ENCODE results near the gene PSME3IP1.

The PSME3IP1 gene

DNA sequence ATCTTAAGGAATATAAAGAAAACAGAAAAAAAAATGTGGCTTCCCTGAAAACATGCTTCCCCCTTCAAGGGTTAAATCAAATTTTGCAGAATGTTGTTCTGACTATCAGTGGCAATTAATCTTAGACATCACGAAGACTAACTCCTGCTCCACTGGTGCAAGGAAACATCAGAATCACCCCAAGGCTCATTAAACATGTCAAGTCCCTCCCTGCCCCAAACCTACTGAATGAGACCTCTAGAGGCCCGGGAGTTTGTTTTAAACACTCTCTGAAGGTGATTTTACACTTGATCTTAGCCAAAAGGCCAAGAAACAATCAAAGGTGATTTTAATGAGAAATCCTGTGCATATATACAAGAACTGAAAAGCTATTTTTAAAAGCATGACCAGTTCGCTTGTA, 18.3 kb downstream of the PSME3IP1 start:
- DNase-seq (ENCODE audit: low spot score): no peak

GRCh38 chr16:57166951-57167350, 18.9 kb downstream of the PSME3IP1 start:
- no peak for DNase-seq (ENCODE audit: low spot score)

DNA sequence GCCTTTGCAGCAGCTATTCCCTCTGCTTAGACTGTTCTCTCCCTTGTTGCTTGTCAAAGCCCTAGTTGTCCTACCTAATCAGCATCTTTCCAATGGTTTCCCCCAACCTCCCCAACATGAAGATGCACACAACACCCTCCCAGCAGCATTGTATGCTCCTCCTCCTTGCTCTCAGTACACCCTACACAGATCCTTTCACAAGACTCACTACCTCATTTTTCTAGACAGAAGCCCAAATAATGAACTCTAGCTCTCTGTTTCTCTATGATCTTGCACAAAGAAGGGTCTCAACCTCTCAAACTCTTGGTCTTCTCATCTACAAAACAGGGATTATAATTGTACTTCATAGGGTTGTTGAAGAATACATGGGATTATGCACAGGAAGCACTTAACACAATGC, 19.4 kb downstream of the PSME3IP1 start:
- no peak for DNase-seq (ENCODE audit: low spot score)

GRCh38 chr16:57165938-57166337, 19.9 kb downstream of the PSME3IP1 start:
- no peak for DNase-seq (ENCODE audit: low spot score)

DNA sequence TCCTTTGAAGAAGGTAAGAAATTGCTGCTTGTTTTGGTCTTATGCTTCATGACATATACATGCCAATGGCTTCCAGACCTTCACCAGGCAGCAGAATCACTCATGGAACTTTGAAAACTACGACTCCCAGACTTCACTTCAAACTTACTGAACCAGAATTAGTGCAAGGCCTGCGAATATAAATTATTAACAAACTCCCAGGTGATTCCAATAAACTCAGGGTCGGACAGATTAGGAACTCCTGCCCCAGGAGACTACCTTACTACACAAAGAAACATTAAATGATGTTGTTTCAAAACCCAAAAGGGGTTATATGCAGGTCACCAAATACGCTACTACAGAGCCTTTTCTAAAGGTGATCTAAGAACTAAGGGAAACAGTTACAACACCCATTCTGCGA, 20.4 kb downstream of the PSME3IP1 start:
- no peak for DNase-seq (ENCODE audit: low spot score)

DNA sequence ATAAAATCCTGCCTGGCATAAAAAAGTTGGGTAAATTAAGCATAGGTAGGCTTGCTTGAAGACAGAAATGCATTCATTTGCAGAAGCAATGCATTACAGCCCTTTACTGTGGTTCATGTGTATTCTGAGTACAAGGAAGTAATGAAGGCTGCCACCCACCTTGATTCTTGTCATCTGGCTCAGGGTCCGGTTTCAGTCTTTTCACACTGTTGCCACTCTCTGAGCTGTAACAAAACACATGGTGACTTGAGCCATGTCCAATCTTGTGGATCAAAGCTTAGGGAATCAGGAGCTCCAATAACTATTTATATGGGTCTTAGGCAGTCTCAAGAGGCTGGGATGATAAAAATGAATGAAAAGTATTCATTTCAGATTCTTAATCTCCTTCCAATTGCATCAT, 22.0 kb downstream of the PSME3IP1 start:
- DNase-seq (ENCODE audit: low spot score): no peak

- no peak for DNase-seq (ENCODE audit: low spot score)
Measured at GRCh38 chr16:57159447-57159846, 26.4 kb downstream of the PSME3IP1 start.

- DNase-seq (ENCODE audit: low spot score): no peak
Measured at GRCh38 chr16:57157533-57157932, 28.3 kb downstream of the PSME3IP1 start.

DNA sequence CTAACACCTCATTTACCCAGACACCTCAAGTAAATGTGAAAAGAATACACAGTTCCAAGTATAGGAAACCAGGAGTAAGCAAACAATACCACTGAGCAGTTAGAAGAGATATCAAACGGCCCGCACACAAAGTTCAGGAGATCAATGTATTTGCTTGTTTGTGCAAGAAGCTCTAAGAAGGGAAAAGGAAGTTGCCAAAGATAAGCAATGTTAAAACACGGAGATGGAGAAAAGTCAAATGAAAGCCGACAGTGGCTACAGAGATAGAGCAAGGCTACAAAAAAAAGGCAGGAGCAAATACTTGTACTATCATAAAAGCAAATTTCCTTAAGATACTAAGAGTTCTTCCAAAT, 29.5 kb downstream of the PSME3IP1 start:
- no peak for DNase-seq (ENCODE audit: low spot score)

DNA sequence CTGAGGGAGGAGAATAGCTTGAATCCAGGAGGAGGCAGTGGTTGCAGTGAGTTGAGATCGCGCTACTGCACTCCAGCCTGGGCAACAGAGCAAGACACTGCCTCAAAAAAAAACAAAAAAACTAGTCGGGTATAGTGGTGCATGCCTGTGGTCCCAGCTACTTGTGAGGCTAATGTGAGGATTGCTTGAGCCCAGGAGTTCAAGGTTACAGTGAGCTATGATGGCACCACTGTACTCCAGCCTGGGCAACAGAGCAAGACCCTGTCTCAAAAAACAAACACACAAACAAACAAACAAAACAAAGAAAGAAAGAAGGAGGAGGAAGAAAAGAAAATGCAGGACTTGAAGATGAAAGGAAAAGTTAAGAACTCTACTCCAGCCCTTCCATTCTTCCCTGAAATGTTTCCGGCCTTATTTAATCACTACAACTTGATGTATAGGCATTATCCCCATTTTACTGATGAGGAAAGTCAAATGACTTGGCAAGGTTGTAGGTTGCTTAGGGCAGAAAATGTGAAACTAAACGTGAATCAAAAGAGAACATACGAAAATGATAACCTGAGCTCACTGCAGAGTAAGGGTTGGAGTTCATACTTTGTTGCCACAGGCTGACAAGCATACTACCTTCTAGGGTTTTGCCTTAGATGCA, 30.0 kb downstream of the PSME3IP1 start:
- no peak for DNase-seq (ENCODE audit: low spot score)

DNA sequence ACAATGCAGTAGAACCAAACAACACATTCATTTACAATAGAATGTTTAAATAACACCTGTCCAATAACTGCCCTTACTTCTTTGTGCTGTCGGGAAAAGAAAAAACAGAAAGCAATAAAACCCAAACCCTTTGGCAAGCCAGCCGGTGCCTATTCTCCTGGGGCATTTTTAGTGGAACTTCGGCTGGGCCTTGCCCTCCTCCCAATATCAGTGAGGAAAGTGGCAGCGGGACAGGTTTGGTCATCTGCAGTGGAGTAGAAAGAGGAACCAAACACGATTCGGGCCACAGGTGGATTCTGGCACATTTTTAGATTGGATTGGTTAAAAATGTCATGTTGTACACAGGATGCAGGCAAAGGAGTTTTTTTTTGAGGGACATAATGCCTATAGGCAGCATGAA, 32.0 kb downstream of the PSME3IP1 start:
- no peak for DNase-seq (ENCODE audit: low spot score)

GRCh38 chr16:57152096-57153093, 33.4 kb downstream of the PSME3IP1 start:
- no peak for DNase-seq (ENCODE audit: low spot score)

GRCh38 chr16:57151369-57151768, 34.5 kb downstream of the PSME3IP1 start:
- DNase-seq (ENCODE audit: low spot score): no peak

DNA sequence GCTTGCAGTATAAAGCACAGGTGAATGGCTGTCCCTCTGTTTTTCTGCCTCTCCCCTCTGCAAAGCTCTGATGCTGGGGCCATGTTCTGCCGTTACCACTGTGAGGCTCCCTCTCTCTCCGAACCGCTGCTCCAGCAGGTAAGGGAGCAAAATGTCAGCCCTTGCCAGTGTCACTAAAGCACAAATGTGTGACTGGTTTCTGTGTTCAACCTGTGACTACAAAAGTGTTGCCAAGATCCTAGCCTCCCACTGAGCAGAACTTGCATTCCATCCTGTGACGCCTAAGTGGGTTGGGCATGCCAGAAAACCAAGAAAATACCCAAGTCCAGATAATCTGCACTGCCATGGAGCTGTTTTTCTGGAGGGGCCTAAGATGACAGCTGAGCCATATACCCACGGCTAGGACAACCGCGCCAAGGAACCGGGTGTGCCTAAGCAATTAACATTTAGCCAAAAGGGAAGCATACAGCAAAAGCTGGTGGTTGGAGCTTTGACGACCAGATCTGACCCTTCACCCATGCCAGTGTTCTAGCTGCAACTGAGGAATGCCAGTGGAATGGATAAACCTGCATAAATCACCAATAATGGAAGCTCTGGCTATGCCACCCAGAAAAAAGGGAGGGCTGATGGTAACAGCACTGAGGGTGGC, 35.0 kb downstream of the PSME3IP1 start:
- DNase-seq (ENCODE audit: low spot score): no peak

DNA sequence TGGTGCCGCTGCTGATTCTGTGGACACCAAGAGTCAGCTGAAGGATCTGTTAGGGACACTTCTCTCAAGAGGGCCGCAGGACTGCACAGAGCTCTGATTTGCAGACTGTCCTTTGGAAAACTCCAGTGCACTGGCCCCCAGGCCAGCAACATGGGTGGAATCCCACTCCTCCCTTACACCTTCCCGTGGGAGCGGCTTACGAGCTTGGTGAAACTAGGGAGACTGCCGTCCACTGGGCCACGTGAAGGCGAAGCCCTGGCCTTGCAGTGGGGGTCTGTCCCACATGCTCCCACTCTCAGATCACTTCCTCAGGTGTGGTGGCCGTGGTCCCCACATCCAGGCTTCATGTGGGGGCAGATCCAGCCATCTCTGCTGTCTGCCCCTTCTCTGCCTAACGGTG, 36.4 kb downstream of the PSME3IP1 start:
- no peak for DNase-seq (ENCODE audit: low spot score)

GRCh38 chr16:57148481-57148880, 37.4 kb downstream of the PSME3IP1 start:
- DNase-seq (ENCODE audit: low spot score): no peak

DNA sequence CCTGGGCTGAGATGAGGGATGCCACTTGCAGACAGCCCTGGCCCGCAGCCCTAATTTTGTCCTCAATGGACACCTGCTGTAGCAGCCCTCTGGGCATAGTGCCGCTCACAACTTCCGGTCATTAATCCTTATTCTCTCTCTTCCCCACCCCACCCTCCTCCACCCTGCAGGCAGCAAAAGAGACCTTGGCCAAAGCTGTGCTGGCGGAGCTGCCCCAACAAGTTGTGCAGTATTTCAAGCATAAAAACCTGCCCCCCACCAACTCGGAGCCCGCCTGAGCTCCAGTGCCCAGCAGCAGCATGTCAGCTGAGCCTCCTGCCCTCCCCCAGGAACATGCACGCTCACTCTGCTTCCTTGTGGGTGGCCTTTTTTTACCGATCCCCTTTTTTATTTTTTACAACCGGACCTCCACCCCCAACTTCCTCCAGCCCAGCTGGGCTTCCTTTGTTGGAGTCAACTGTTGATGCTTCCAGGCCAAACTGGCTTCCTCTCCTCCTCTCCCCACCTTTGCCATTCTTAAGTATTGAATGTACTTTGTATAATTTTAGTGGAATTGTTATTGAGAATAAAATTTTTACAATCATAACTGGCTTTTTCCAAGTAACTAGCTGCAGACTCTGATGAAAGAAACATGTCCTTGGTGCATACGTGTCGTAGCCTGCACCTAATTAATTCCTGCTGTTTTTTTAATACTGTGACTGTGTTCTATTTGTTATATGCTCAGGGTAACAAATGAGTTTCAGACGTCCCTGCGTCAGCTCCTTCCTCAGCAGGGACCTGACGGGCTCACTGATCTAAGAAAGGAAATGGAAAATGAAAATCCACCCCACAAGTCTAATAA, 38.2 kb downstream of the PSME3IP1 start:
- DNase-seq (ENCODE audit: low spot score): no peak

DNA sequence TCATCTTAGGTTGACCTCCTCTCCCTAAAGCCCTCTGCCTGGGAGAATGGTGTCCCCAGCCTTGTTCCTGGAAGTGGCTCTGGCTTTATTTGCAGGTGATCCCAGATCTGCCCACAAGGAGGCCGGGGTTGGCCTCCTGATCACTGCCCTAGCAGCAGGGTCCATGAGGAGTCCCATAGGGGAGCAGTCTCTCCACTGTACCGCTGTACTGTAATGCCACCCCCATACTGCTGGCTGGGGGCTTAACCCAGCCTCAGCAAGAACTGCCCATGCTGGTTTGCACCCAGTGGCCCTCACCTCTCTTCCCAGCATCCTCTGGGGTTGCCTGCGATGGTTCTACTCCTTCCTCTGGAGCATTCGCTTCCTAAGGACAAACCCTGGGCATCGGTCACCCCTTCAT, 39.1 kb downstream of the PSME3IP1 start:
- no peak for DNase-seq (ENCODE audit: low spot score)

- DNase-seq (ENCODE audit: low spot score): no peak
Measured at GRCh38 chr16:57146040-57146647, 39.7 kb downstream of the PSME3IP1 start.

GRCh38 chr16:57145046-57146021, 40.5 kb downstream of the PSME3IP1 start:
- no peak for DNase-seq (ENCODE audit: low spot score)

Data from ecto neural progenitor cell (in vitro differentiated cells).